Measurements from ENCODE around the gene TMEM47.

TMEM47 gene

DNA sequence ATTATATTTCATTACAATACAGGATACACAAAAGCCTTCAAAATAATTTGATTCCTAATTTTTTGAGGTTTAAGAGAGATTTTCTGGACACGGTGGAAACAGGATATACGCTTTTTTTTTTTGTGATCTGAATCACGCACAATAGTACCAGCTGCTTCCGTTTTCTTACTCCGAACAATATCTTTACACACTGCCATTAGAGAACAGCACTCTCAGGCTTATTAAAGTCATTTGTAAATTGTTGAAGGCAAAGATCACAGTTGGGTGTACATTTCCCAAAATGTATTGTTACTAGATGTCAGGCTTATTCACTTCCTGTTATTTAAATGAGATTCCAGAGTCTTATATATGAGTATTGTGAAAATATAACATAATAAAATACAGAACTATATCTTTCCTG is 71.5 kb downstream of the TMEM47 start:
- DNase-seq (ENCODE audit: low spot score), result no peak

DNA sequence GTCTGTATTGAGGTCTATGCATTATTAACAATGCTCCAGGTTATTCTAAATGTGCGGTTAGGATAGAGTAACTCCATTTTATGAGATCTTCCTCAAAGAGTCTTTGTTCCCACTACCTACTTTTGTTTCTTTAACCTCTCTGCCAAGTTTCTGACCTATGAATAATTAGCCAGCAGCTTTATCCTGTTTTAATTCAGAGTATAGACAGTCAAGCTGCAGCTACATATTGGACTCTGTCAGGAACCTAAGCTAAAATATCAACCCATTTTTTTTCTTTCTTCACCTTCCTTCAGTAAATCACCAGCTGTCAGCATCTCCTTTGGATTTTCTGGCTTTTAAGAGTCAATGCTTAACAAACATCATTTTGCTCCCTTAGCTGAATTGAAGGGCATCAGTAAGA is 72.3 kb downstream of the TMEM47 start:
- no peak for DNase-seq (ENCODE audit: low spot score)

DNA sequence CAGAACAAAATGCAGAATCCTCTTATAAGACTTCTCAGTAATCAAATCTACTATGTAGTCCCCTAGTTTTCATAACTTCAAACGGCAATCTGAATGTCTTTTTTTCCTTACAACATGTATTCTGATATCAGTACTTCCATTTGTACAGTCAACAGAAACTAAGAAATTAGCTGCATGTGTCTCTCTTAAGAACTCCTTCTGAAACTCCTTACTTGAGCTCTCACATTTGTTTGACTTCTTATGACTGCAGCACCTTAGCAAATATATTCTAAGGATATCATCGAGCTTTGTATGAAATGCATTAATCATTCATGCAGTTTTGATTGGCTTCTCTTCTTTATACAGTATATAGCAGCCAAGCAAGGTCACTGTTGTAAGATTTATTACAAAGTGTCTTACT is 77.0 kb downstream of the TMEM47 start:
- DNase-seq (ENCODE audit: low spot score), result no peak

DNA sequence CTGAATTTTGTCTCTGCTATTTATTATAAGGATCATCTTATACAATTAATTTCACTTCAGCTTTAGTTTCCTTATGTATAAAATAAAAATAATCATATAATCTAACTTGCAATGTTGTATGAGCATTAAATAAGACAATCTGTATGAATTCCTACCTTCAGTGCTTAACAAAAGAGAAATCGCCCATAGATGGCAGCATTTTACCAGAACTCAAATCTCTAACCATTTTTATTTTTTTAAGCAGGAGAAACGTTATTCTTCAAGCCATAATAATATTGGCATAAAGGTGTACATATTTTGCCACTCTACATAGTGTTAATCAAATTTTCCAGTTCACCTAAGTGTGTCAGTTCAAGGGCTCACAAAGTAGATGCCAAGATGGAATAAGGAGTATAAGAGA is 78.8 kb downstream of the TMEM47 start:
- DNase-seq (ENCODE audit: low spot score), result peak; percentile 15
